Measurements from ENCODE around the gene MLC1. TPM values are rescaled to one million over a fixed set of nuclear protein-coding genes. Genes with fewer than 3 reads are reported as not detected.

MLC1 gene
- total RNA-seq = under 0.01 and 0.72 TPM in 2 replicates

DNA sequence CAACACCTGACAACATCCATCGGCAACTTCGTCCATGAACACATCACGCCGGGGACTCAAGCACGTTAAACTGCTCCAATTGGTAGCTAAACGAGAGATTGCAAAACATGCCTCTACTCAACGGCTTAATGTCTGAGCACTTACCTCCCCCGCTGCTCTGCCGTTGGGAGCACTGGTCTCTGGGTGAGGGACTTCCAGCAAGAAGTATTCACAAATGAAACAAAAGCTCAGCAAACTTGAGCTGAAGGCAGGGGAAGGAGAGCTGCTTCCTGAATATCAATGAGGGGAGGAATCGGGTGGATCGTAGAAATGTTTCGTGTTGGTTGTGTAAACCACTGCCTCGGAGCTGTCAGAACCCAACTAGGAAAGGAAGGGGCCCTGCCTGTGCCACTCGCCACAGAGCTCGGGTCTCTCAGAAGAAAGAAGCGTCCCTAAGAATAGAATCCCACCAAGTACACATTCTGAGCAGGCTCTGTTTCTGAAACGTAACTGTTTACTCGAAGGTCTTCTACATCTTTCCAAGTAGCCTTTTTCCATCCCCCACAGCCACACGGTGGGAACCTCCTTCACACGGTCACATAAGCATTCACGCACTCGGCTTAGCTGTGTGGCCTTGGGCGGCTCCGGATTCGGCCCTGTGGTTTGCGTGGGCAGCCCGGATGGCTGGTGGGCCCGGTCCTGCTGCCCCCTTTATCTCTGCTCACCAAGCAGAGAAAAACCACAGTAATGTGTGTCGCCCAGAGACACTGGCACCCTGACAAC lies at the start of gene MLC1:
TSS of gene MLC1 (minus strand) at position 216 of the 762 bp plus-strand sequence. CDS start 524 bp downstream, outside the sequence.

DNA sequence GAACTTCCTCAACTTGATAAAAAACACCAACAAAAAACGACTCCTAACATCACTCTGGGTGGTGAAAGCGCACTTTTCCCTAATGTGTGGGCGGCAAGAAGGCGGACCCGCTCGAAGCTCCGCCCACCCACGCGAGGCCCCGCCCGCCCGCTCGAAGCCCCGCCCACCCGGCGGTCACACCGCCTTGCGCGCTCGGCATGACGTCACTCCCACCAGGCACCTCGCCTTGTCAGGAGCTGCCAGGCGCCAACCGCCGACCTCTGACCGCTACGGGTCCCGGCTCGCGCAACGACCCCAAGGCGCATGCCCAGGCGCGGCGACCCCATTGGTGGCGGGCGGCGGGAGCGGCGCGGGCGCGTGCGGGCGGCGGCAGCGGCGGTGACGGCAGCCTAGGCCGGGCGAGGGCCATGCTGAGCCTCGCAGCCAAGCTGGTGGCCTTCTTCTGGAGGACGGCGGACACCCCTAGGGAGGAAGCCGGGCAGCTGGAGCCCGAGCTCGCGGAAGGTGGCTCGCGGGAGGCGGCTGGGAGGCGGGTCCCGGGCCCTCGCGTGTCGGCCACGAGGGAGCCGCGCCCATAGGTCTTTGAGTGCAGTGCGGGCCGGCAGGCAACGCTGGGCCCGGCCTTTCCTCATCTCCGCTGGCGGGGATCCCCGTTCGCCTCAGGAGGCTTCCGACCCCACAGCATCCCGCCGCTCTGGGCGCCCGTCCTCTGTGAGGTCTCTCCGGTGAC lies 4.6 kb upstream of the MLC1 start, which contains the start of gene MOV10L1:
TSS of gene MOV10L1 (plus strand) at position 325 of the 730 bp plus-strand sequence. CDS start at position 408, 83 bp downstream.

DNA sequence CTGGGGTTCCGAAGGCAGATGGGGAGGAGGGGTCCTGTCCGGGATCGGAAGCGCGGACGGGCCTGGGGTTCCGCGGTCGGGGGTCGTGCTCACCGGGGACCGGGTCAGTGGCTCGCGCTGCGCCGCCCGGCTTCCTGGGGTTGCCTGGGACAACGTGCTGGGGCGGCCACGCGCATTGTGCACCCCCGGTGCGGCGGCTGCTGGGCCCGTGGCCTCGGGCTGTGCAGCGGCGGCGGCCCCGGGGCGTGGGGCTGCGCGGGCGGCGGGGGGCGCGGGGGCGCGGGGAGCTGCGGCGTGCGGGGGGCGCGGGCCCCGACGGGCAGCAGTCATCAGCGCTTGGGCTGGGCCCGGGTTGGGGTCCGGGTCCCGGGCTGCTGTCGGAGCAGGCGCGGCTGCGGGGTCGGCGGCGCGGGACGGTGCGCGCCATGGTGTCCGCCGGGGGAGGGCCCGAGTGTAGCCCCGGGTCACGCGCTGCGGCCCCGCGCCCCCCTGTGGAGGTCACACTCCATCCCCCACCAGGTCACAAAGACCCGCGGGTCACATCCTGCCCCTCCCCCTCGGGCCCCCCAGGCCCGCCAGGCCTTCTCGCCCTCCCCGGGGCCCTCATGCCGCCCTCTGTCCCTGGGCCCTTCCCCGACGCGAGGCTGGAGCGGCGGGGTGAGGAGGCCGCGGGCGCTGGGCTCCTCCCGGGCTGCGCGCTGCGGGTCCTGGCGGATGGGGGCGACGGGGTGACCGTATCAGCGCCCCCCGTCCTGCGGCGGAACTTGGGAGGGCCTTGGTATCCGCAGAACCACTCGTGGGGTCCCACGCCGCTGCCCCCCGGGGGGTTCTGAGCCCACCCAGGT lies 26.9 kb downstream of the MLC1 start, which contains the start of gene TTLL8:
TSS of gene TTLL8 (minus strand) at position 238 of the 845 bp plus-strand sequence.

DNA sequence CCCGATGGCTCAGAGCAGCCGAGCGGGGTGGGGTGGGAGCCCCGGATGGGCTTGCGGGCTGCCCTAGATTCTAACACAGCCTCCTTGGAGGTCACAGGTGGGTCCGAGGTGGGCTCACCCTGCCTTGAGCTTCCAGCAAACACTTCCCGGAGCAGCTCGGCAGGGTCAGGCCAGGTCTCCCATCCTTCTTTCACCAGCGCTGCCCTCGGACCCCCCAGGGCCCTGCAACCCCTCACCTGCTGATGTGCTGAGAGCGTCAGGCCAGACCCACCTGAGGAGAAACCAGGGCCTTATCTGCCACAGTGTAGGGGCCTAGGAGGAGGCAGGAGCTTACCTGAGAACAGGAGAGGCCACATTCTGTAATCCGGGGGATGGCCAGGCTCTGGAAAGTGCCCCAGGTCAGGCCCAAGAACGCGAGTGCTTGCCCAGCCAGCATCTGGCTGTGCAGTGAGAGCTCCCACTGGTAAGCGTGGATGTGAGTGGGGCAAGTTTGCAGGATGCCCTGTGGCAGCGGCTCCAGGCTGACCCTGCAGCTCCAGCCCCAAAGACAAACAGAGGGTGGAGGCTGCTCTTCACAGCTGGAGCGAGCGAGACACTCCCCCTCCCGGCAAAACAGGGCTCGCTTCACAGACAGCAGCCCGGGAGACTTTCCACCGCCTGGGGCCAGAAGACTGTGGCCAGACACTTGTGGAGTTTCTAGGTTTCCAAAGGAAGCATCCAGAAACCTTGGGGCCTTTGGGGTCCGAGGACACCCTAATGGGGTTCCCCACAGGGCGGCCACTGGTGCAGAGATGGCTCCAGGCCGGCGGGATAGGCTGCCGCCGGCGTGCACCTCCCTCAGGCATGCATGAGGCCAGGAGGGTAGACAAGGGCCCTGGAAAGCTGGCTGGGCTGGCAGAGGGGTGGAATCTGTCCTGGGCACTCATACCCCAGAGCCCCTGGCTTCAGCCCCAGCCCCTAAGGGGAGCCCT lies 72.7 kb downstream of the MLC1 start, which contains the start of gene IL17REL:
TSS of gene IL17REL (minus strand) at position 555 of the 971 bp plus-strand sequence. CDS start at position 436, 119 bp downstream.

Other genes starting within 250 kb of the MLC1 start
- 17.3 and 18.1 TPM in 2 replicates for gene ZBED4, start 231.6 kb downstream of the MLC1 start, total RNA-seq
- 14.0 and 17.3 TPM in 2 replicates for gene ALG12, start 167.0 kb downstream of the MLC1 start, total RNA-seq
- gene CRELD2, start 166.8 kb downstream of the MLC1 start, total RNA-seq = 24.1 and 47.0 TPM in 2 replicates
- 111 and 113 TPM in 2 replicates for gene PIM3, start 124.7 kb downstream of the MLC1 start, total RNA-seq
- not detected in 2 replicates for gene IL17REL, start 72.7 kb downstream of the MLC1 start, total RNA-seq
- not detected in 2 replicates for gene TTLL8, start 27.1 kb downstream of the MLC1 start, total RNA-seq
- 0.48 and 0.64 TPM in 2 replicates for gene MOV10L1, start 4.6 kb upstream of the MLC1 start, total RNA-seq
- gene PANX2, start 85.3 kb upstream of the MLC1 start, total RNA-seq = under 0.01 and 0.48 TPM in 2 replicates
- gene TRABD, start 100.5 kb upstream of the MLC1 start, total RNA-seq = 34.7 and 40.0 TPM in 2 replicates
- gene SELENOO, start 115.6 kb upstream of the MLC1 start, total RNA-seq = 33.0 and 47.5 TPM in 2 replicates
- 19.4 and 23.6 TPM in 2 replicates for gene TUBGCP6, start 159.6 kb upstream of the MLC1 start, total RNA-seq
- gene HDAC10, start 165.8 kb upstream of the MLC1 start, total RNA-seq = 16.9 and 17.7 TPM in 2 replicates
- 11.7 and 27.7 TPM in 2 replicates for gene MAPK12, start 176.3 kb upstream of the MLC1 start, total RNA-seq
- gene MAPK11, start 185.0 kb upstream of the MLC1 start, total RNA-seq = 2.8 and 5.8 TPM in 2 replicates
- 127 and 141 TPM in 2 replicates for gene PLXNB2, start 222.2 kb upstream of the MLC1 start, total RNA-seq
- 0.96 and 1.7 TPM in 2 replicates for gene DENND6B, start 241.6 kb upstream of the MLC1 start, total RNA-seq